Activated naive CD4-positive, alpha-beta T cell treated with anti-CD3 and anti-CD28 coated beads, Interleukin-2, amount 10 ng/mL, durations not matched to agents 7 days and 5 days (primary cell): ENCODE data around the gene PPP2R3B.

Experiments
- CTCF ChIA-PET: fragments of 350-600 bp; sonication (Branson Sonifier 250); formaldehyde crosslinking; loops from one replicate; lab custom pipeline; 2021; ENCODE audit warnings: antibody characterized with exemption; lab: Charles Lee
- DNase-seq: peaks from one replicate; pipeline ENCODE4 v3.0.0-alpha.2; 2020
- H3K27ac Mint-ChIP-seq: one replicate; pipeline ENCODE4 v1.8.0; 2021; ENCODE audit warnings: mild to moderate bottlenecking, moderate library complexity, mixed read lengths
- H3K27me3 Mint-ChIP-seq: one replicate; pipeline ENCODE4 v1.8.0; 2021; ENCODE audit warnings: mild to moderate bottlenecking, mixed read lengths
- H3K36me3 Mint-ChIP-seq: one replicate; pipeline ENCODE4 v1.8.0; 2021; ENCODE audit warnings: mixed read lengths
- H3K4me1 Mint-ChIP-seq: one replicate; pipeline ENCODE4 v1.8.0; 2021; ENCODE audit warnings: mixed read lengths
- H3K4me3 Mint-ChIP-seq: one replicate; pipeline ENCODE4 v1.8.0; 2021; ENCODE audit warnings: mild to moderate bottlenecking, moderate library complexity, mixed read lengths
- H3K9me3 Mint-ChIP-seq: one replicate; pipeline ENCODE4 v1.8.0; 2021; ENCODE audit warnings: mixed read lengths

The PPP2R3B gene

DNA sequence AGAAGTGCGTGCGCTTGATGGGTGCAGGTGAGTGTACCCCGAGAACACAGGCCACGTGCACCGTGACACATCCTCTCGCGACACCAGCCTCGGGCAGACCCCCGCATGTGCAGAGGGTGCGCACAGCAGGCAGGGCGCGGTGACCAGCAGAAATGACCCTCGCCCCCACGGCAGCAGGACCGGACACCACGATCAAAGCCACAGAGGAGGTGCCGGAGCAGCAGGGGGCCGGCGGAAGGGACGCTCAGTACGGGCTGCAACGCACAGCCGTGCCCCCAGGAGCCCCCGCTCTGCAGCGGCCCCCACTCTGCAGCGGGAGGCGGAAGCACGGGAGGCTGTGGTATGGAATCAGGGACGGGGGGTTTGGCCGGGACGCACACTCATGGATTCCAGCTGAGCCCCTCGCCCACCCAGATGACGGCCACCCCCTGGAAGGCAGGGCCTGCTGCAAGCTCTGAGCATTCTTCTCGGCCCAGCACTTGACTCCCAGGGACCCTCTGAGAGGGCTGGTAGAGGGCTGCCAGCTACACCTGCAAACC lies 17.1 kb downstream of the PPP2R3B start:
- Mint-ChIP-seq H3K36me3 (peaks cover 9% of the 10 kb centered on the region), H3K4me1 (peaks cover 24% of the 10 kb centered on the region), H3K27me3 (peaks cover 50% of the 10 kb centered on the region), H3K4me3 (no peak overlapping the region), H3K9me3 (no peaks in the 10 kb centered on the region), H3K27ac (no peak overlapping the region)
- DNase-seq = no peak
- CTCF ChIA-PET = no interaction called here

DNA sequence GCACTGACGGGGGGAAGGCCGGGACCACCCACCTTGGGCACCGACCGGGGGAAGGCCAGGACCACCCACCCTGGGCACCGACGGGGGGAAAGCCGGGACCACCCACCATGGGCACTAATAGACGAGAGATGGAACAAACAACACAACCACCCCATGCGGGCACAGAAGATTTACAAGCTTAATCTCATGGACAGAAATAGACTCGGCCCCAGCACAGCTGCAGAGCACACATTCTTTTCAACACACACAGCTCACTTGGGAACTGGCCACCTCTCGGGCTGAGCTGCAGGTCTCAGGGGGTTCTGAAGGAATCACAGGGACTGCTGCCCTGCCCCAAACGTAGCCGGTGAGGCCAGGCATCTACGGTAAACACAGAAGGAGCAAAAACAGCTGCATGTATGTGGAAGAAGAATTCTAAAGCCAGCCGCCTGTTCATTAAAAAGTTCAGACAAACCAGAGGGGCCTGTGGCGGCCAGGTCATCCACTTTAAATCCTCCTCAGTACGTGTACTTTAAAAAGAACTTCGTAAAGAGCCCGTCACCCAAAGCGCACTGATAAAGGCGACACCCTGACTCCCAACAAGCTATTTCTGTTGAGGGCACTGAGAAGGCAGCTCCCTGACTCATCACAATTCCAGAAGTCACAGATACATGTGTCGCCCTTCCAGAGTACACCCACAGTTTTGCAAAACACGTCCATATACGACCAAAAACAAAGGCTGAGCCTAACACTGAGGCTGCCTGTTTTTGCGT lies 17.7 kb downstream of the PPP2R3B start:
- Mint-ChIP-seq H3K27ac (no peak overlapping the region), H3K27me3 (peaks cover 44% of the 10 kb centered on the region), H3K4me3 (no peak overlapping the region), H3K9me3 (no peaks in the 10 kb centered on the region), H3K4me1 (peaks cover 18% of the 10 kb centered on the region), H3K36me3 (peaks cover 9% of the 10 kb centered on the region)
- DNase-seq = no peak
- CTCF ChIA-PET = no interaction called here

DNA sequence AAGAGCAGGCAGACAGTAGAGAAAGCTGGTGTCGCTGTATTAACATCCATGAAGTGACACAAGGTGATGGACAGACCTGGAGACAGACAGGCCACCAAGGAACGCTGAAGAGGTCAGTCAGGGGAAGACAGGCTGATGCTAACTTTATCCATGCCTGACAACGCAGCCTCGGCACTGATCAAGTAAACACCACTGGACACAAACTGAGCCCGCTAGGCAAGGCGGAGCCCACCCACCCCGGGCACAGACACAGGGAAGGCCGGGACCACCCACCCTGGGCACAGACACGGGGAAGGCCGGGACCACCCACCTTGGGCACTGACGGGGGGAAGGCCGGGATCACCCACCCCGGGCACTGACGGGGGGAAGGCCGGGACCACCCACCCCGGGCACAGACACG lies 18.8 kb downstream of the PPP2R3B start:
- peaks cover 9% of the 10 kb centered on the region for H3K9me3 Mint-ChIP-seq
- DNase-seq = no peak
- no peak overlapping the region for H3K27ac Mint-ChIP-seq
- H3K36me3 Mint-ChIP-seq = peaks cover 17% of the 10 kb centered on the region
- CTCF ChIA-PET = no interaction called here
- H3K4me1 Mint-ChIP-seq = peaks cover 17% of the 10 kb centered on the region
- peaks cover 35% of the 10 kb centered on the region for H3K27me3 Mint-ChIP-seq
- H3K4me3 Mint-ChIP-seq = no peak overlapping the region

DNA sequence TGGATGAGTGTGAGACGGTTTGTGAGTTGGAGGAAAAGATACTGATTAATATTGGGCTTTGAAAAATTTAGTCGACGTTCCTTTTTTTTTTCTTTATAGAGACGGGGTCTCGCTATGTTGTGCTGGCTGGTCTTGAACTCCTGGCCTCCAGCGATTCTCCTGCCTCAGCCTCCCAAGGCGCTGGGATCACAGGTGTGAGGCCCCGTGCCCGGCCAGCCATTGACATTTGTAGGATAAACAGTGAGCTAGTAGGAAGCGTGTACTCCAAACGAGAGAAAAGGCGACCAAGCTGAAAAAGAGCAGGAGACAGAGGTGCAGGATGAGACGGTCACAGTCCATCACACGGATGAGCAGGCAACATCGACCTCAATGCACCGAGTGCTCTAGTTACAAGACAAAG lies 19.4 kb downstream of the PPP2R3B start:
- peaks cover 11% of the 10 kb centered on the region for H3K9me3 Mint-ChIP-seq
- CTCF ChIA-PET = no interaction called here
- peaks cover 30% of the 10 kb centered on the region for H3K27me3 Mint-ChIP-seq
- peaks cover 20% of the 10 kb centered on the region for H3K36me3 Mint-ChIP-seq
- DNase-seq = no peak
- H3K4me1 Mint-ChIP-seq = peaks cover 14% of the 10 kb centered on the region
- no peak overlapping the region for H3K27ac Mint-ChIP-seq
- H3K4me3 Mint-ChIP-seq = no peak overlapping the region

DNA sequence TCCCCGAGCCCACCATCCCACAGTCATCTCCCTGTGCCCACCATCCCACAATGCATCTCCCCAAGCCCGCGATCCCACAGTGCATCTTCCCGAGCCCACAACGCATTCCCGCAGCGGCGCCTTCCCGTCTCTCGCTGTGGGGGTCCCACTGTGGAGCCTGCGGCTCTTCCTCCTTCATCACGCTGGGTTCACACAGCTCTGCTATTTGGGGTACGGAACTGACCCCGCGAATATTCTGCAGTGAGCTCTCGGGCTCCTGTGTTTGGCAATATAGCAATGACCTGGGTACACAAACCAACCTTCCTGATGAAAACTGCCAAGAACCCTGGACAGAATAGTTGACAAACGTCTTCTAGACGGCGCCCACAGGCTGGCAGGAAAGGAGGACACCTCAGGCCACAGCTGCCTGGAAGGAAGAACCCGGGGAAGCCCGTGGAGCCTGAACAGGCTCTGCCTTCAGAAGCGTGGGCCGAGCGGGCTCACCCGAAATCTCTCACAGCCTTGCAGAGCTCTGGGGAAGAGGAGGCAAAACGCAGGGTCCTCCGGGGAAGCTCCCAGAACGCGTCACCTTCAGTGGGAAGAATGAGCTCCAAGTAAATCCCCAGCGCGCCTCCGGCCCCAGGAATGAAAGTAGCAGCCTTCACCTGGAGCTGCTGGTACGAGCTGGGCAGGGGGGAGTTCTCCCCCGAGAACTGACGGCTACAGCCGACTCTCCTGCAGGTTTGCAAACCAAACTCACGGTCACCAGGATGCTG lies 22.9 kb downstream of the PPP2R3B start:
- no peak overlapping the region for H3K27ac Mint-ChIP-seq
- CTCF ChIA-PET = no interaction called here
- no peaks in the 10 kb centered on the region for H3K27me3 Mint-ChIP-seq
- no peaks in the 10 kb centered on the region for H3K4me1 Mint-ChIP-seq
- DNase-seq = no peak
- H3K4me3 Mint-ChIP-seq = no peak overlapping the region
- peaks cover 44% of the 10 kb centered on the region for H3K36me3 Mint-ChIP-seq
- H3K9me3 Mint-ChIP-seq = peaks cover 37% of the 10 kb centered on the region

DNA sequence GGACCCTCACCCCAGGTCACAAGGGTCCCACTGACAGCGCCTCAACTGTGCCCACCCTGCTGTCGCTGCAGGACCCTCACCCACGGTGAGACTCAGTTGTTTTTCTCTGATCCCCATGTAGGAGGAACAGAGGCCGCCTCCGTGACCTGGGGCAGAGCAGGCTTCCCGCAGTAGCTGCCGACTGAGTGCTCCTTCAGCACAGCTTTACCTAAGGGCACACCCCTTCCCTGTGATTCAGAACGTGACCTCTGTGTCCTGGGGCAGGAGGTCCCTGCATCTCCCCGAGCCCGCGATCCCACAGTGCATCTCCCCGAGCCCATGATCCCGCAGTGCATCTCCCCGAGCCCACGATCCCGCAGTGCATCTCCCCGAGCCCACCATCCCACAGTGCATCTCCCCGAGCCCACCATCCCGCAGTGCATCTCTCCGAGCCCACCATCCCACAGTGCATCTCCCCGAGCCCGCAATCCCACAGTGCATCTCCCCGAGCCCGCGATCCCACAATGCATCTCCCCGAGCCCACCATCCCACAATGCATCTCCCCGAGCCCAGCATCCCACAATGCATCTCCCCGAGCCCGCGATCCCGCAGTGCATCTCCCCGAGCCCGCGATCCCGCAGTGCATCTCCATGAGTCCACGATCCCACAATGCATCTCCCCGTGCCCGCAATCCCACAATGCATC lies 23.6 kb downstream of the PPP2R3B start:
- H3K4me1 Mint-ChIP-seq = no peaks in the 10 kb centered on the region
- H3K9me3 Mint-ChIP-seq = peaks cover 40% of the 10 kb centered on the region
- no peak for DNase-seq
- H3K36me3 Mint-ChIP-seq = peaks cover 47% of the 10 kb centered on the region
- CTCF ChIA-PET = no interaction called here
- H3K27me3 Mint-ChIP-seq = no peaks in the 10 kb centered on the region
- H3K27ac Mint-ChIP-seq = no peak overlapping the region
- no peak overlapping the region for H3K4me3 Mint-ChIP-seq

DNA sequence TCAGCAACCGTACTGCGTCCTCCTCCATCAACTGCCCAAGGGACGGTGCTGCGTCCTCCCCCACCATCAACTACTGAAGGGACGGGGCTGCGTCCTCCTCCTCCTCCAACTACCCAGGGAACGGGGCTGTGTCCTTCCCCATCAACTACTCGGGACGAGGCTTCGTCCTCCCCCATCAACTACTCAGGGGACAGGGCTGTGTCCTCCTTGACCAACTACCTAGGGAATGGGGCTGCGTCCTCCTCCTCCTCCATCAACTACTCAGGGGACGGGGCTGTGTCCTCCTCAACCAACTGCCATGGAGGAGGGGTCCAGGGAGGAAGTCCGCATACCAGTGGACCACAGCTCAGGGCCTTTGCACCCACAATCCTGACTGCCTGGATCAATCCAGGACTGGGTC lies 24.4 kb downstream of the PPP2R3B start:
- no peaks in the 10 kb centered on the region for H3K27me3 Mint-ChIP-seq
- peaks cover 54% of the 10 kb centered on the region for H3K36me3 Mint-ChIP-seq
- H3K27ac Mint-ChIP-seq = no peak overlapping the region
- H3K4me3 Mint-ChIP-seq = no peak overlapping the region
- peaks cover 6% of the 10 kb centered on the region for H3K4me1 Mint-ChIP-seq
- no peak for DNase-seq
- CTCF ChIA-PET = no interaction called here
- peaks cover 45% of the 10 kb centered on the region for H3K9me3 Mint-ChIP-seq

DNA sequence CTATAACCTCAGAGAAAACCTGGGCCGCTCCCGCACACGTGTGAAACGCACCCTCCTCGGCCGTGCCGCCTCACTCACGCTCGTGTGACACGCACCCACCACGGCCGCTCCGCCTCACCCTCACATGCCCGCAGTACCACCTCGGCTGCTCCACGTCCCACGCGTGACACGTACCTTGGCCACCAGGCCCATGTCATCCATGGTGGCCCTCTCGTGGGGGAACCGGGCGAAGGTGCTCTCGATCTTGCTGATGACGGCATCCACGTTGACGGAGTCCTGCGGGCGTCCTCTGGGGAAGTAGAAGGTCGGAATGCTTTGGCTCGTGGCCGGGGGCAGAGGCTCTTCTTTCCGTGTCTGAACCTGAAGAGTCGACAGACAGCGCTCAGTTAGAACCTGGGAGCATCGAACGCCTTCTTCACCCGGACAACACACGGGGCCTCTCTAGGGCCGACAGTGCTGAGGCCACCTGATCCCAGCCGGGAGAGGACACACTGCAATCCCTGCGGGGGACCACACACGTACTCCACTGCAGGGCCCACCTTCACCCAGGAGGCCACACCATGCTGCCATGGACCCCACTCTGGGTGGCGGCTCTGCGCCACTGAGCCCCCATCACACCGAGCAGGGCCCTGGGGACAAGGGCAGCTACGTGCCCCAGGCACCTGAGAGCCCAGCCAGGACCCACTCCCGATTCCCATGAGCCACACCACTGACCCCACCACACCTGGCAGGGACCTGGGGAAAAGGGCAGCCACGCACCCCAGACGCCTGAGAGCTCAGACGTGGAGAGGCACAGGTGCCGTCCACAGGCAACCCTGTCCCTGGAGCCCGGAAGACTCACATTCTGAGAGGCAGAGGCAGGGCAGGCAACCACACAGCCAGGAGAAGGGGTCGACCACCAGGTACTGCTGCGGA lies 25.2 kb downstream of the PPP2R3B start:
- Mint-ChIP-seq H3K4me1 (peaks cover 15% of the 10 kb centered on the region), H3K36me3 (peaks cover 61% of the 10 kb centered on the region)
- CTCF ChIA-PET = no interaction called here

DNA sequence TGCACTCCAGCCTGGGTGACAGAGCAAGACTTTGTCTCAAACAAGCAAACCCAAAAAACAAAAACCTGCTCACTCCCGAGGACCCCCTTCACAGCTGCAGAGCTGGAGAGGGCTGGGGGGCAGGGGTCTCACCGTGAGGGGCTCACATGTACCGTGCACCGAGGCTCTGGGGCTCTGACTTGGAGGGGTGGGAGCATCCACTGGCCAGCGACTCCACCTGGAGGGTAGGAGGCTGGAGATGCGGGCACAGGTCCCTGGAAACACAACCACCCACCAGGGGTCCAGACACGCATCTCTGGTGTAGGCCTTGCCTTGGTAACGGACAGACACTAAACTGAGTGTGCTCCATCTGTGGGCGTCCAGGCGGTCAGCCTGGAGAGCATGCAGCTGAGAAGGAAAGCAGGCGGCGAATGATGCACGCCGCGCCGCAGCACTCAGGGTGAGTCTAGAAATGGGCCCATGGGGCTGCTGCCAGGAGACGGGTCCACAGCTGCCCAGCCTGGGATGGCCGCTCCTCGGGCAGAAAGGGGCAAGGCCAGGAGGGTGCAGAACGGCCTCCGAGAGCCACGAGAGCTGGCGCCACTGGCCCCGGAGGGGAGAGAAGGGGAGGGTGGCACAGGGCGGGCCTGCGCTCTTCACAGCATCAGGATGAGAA lies 26.1 kb downstream of the PPP2R3B start:
- Mint-ChIP-seq H3K9me3 (peaks cover 48% of the 10 kb centered on the region), H3K36me3 (peaks cover 64% of the 10 kb centered on the region), H3K27ac (no peak overlapping the region), H3K27me3 (no peaks in the 10 kb centered on the region), H3K4me1 (peaks cover 22% of the 10 kb centered on the region), H3K4me3 (no peak overlapping the region)
- DNase-seq = no peak
- CTCF ChIA-PET = no interaction called here

More for the DNA sequence above, 25.2 kb downstream of the PPP2R3B start:
- Mint-ChIP-seq H3K4me3 (no peak overlapping the region), H3K27ac (no peak overlapping the region), H3K9me3 (peaks cover 48% of the 10 kb centered on the region), H3K27me3 (no peaks in the 10 kb centered on the region)
- DNase-seq = no peak

DNA sequence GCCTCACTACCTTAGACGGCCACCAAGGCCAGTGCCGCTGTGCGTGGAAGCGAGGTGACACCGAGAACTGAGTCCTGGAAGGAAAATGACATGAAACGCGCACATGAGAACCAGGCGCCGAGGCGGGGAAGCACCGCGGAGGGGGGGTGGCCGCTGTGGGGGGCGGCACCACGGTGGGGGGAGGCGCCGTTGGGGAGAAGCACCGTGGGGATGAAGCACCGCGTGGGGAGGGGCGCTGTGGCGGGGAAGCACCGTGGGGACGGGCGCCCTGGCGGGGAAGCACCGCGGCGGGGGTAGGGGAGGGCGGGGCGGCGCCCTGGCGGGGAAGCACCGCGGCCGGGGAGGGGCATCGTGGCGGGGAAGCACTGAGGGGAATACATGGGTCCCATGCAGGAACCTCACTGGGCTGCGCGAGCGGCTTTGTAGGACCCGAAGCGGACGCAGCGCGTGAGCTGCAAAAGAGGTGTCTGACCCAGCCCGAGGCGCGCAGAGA lies 28.0 kb downstream of the PPP2R3B start:
- Mint-ChIP-seq H3K27ac (peak overlapping the region; percentile 91), H3K9me3 (peaks cover 47% of the 10 kb centered on the region), H3K4me3 (no peak overlapping the region), H3K27me3 (no peaks in the 10 kb centered on the region), H3K36me3 (peaks cover 68% of the 10 kb centered on the region), H3K4me1 (peaks cover 27% of the 10 kb centered on the region)
- DNase-seq = no peak
- CTCF ChIA-PET = no interaction called here

DNA sequence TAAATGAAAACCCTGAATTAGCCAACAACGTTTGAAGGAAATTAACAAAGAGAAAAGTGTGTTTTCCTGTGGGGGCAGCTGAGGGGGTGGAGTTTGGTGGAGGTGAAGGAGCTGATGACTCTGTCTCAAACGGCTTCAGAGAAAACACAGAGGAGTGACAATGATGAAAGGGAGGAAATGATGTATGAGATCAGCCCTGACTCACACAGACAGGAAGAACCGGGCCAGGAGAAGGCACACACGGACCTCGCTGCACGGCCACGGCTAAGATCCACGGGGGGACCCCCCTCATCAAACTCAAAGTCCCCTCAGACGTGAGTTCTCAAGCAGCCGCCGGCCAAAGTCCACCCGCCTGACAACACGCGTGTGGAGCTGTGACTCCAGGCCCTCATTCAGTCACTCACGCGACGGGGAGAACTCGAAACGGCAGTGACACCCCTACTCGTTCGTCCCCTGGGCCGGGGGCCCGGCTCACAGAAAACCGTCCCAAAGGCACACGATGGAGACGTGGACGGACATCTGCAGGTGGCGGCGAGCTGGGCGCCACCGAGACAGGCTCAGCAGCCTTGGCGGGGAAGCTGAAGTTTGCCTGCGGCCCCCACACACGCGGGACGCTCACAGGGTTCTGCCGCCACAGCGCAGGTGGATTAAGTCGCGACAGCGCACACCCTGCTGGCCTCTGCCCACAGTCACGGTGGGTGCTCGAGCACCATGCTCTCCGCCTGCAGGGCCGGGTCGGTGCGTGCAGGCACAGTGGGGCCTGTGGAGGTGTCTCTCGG lies 28.8 kb downstream of the PPP2R3B start:
- peak overlapping the region; percentile 39 for H3K4me3 Mint-ChIP-seq
- CTCF ChIA-PET = no interaction called here
- H3K27me3 Mint-ChIP-seq = no peaks in the 10 kb centered on the region
- H3K9me3 Mint-ChIP-seq = peaks cover 39% of the 10 kb centered on the region
- peak; percentile 64 for DNase-seq
- peaks cover 62% of the 10 kb centered on the region for H3K36me3 Mint-ChIP-seq
- peaks cover 27% of the 10 kb centered on the region for H3K4me1 Mint-ChIP-seq
- peak overlapping the region; percentile 91 for H3K27ac Mint-ChIP-seq

DNA sequence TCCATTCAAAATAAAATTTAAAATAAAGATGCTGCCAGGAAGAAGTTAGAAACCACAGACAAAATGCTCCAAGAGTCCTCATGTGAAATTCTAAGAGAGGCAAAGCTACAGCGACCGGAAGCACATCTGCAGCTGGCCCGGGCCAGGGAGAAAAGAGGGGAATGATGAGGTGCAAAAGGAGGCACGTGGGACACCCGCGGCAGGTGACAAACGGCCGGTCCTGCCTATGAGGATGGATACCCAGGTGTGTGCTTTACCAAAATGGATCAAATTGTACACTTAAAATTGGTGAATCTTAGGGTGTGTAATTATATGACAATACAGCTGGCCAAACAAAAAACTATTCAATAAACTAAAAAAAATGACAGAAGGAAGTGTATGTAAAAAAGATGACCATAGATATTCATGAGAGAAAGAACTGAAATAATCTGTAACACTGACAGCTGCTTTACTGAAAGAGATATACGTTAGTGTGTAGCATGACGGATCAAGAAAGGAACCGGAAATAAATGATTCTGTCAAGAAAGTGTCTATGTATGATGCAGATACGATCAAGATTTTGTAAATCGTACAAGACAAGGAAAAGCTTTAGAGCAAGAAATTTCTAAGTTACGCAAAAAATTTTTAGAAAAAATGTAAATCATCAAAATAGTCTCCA lies 29.5 kb downstream of the PPP2R3B start:
- CTCF ChIA-PET = no interaction called here
- DNase-seq = no peak
- Mint-ChIP-seq H3K36me3 (peaks cover 55% of the 10 kb centered on the region), H3K27me3 (no peaks in the 10 kb centered on the region), H3K4me3 (peak overlapping the region; percentile 20), H3K27ac (peak overlapping the region; percentile 91), H3K9me3 (peaks cover 35% of the 10 kb centered on the region), H3K4me1 (peaks cover 27% of the 10 kb centered on the region)
